ENCODE measurements around the gene CMTM8. TPM values are rescaled to one million over a fixed set of nuclear protein-coding genes. Genes with fewer than 3 reads are reported as not detected.

CMTM8 gene
- total RNA-seq, 6 experiments from 2014 or later: 13.3 to 27.1 (median 20.9) TPM

GRCh38 chr3:32307591-32307990 is 69.1 kb downstream of the CMTM8 start:
- intact Hi-C loops (cut with DNase I): no loop called here
- Histone ChIP-seq H3K9me3 (no peaks in the 10 kb centered on the region), H3K4me3 (no peak overlapping the region), H3K27me3 (no peaks in the 10 kb centered on the region), H3K27ac (no peak overlapping the region), H3K36me3 (no peaks in the 10 kb centered on the region), H3K4me1 (peaks cover 0 to 24% (median 6%) of the 10 kb centered on the region in 4 donors)
- ATAC-seq: no peak
- no peak for DNase-seq
- no peak for TF ChIP-seq CTCF (IDR thresholded peaks at IDR 0.05)
- TF ChIP-seq POLR2A (IDR thresholded peaks at IDR 0.05): no peak
- WGBS (ENCODE audit: insufficient coverage, low coverage, low lambda C conversion rate, missing lambda C conversion rate): 65% methylated on average over 2 of the region's 3 CpGs

DNA sequence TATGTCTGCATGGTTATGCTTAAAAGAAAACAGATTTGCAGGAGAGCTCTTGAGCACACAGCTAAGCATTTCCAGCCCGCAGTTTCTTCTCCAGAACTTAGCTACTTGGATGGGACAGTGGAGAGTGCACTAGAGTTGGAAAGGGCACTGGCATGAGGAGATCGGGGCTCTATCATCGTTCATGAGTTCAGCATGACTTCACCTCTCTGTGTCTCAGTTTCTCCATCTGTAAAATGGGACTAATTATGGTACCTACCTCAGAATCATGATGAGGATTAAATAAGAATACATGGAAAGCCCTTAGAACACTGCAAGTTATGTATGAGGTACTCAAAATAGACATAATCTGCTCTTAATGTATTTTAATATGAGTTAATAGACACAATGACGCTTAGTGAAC is 69.9 kb downstream of the CMTM8 start:
- no peaks in the 10 kb centered on the region for H3K27me3 ChIP-seq
- H3K9me3 ChIP-seq: no peaks in the 10 kb centered on the region
- DNase-seq (no peak), ATAC-seq (no peak)
- WGBS (ENCODE audit: insufficient coverage, low coverage, low lambda C conversion rate, missing lambda C conversion rate): 91% methylated on average over 4 of the region's 4 CpGs
- H3K27ac ChIP-seq: no peak overlapping the region
- TF ChIP-seq CTCF (IDR thresholded peaks at IDR 0.05): no peak
- no peak for TF ChIP-seq POLR2A (IDR thresholded peaks at IDR 0.05)
- no peak overlapping the region for H3K4me3 ChIP-seq
- intact Hi-C loops (cut with DNase I): no loop called here
- no peaks in the 10 kb centered on the region for H3K36me3 ChIP-seq
- H3K4me1 ChIP-seq: peaks cover 0 to 22% (median 6%) of the 10 kb centered on the region in 4 donors

- DNase-seq (no peak), ATAC-seq (no peak)
- intact Hi-C loops (cut with DNase I): no loop called here
- WGBS (ENCODE audit: insufficient coverage, low coverage, low lambda C conversion rate, missing lambda C conversion rate): 81% methylated on average over 2 of the region's 5 CpGs
- no peak overlapping the region for H3K4me3 ChIP-seq
- no peaks in the 10 kb centered on the region for H3K27me3 ChIP-seq
- no peak overlapping the region for H3K27ac ChIP-seq
- H3K36me3 ChIP-seq: no peaks in the 10 kb centered on the region
- no peak for TF ChIP-seq CTCF (IDR thresholded peaks at IDR 0.05)
- TF ChIP-seq POLR2A (IDR thresholded peaks at IDR 0.05): no peak
- H3K4me1 ChIP-seq: peaks cover 0 to 10% (median under 1%) of the 10 kb centered on the region in 4 donors
- no peaks in the 10 kb centered on the region for H3K9me3 ChIP-seq
Measured at GRCh38 chr3:32309654-32310242, 71.3 kb downstream of the CMTM8 start.

- Histone ChIP-seq H3K4me3 (no peak overlapping the region), H3K27ac (no peak overlapping the region), H3K4me1 (peaks cover 0 to 4% (median 0%) of the 10 kb centered on the region in 4 donors), H3K36me3 (no peaks in the 10 kb centered on the region), H3K9me3 (no peaks in the 10 kb centered on the region), H3K27me3 (no peaks in the 10 kb centered on the region)
- no peak for TF ChIP-seq POLR2A (IDR thresholded peaks at IDR 0.05)
- no peak for TF ChIP-seq CTCF (IDR thresholded peaks at IDR 0.05)
- 82% methylated on average over 5 of the region's 5 CpGs for WGBS (ENCODE audit: insufficient coverage, low coverage, low lambda C conversion rate, missing lambda C conversion rate)
- DNase-seq (no peak), ATAC-seq (no peak)
- intact Hi-C loops (cut with DNase I): no loop called here
Measured at GRCh38 chr3:32310336-32310735, 71.9 kb downstream of the CMTM8 start.

Measured in right lobe of liver (tissue), 6 donors.